K562 (cell line): ENCODE measurements around the gene KPNA4. TPM values are rescaled to one million over a fixed set of nuclear protein-coding genes. Genes with fewer than 3 reads are reported as not detected.

ENCODE experiments used
- ATAC-seq: fragments of 200-7000 bp; cut with Tn5 transposase; 3 replicates; pipeline ENCODE4 v1.9.1; 2020; ENCODE audit warnings: moderate library complexity
- BruUV-seq: library from RNA; stranded (reverse); fragments of 400-500 nt; replicated peaks from 2 replicates; lab custom pipeline; 2021; lab: Mats Ljungman, UMichigan
- CTCF ChIA-PET: fragments of 300-600 bp; formaldehyde crosslinking; extraction: SDS; loops from one replicate; lab custom pipeline; 2021; ENCODE audit warnings: low intra/inter-chr PET ratio; lab: Yijun Ruan, JAX
- POLR2A ChIA-PET: fragments of 300-600, 350-650 bp; sonication (Branson Sonifier 250); formaldehyde crosslinking; extraction: SDS; loops from one replicate; lab custom pipeline; 2021; ENCODE audit warnings: antibody characterized with exemption, inconsistent platforms; lab: Yijun Ruan, JAX
- DNase-seq, 4 experiments: peaks; one replicate each; pipeline versions ENCODE4 v3.0.0 to v3.0.0-alpha.2; 2011 to 2018; ENCODE audit warnings: low spot score in 3 of 4, mixed read lengths in 3 of 4; ENCODE audit errors: extremely low read depth in 1 of 4
- FAIRE-seq: peaks from 2 replicates; lab custom pipeline; 2011; peaks lifted over from hg19 to GRCh38; lab: Jason Lieb, UNC
- H2AFZ ChIP-seq: 2 replicates; pipeline ENCODE4 v1.6.0; 2011; ENCODE audit warnings: low read depth, low read length, control low read depth, inconsistent platforms
- H3K27ac ChIP-seq: fragments of 200-600 bp; 3 replicates; pipeline ENCODE4 v1.8.0; 2011; ENCODE audit warnings: low read depth, mild to moderate bottlenecking, control low read depth, inconsistent platforms, low read length, moderate library complexity, mixed read lengths; ENCODE audit errors: extremely low read depth
- H3K27me3 ChIP-seq, 2 experiments: fragments of 300-600 bp in 1 of 2; 2 replicates in 1 of 2; 3 replicates in 1 of 2; pipeline versions ENCODE4 v1.6.0 to v1.8.0; 2011; ENCODE audit warnings: inconsistent platforms in 2 of 2, low read length in 2 of 2, mild to moderate bottlenecking in 1 of 2, mixed read lengths in 1 of 2, moderate library complexity in 1 of 2; ENCODE audit not compliant: control insufficient read depth in 2 of 2, insufficient read depth in 2 of 2
- H3K36me3 ChIP-seq: fragments of 300-600 bp; 3 replicates; pipeline ENCODE4 v1.8.0; 2011; ENCODE audit warnings: mild to moderate bottlenecking, low read length, inconsistent platforms; ENCODE audit not compliant: control insufficient read depth, insufficient read depth
- H3K4me1 ChIP-seq, 2 experiments: fragments of 200-600 bp in 1 of 2; replicated peaks in 1 of 2; 2 replicates in 1 of 2; 3 replicates in 1 of 2; pipeline versions ENCODE4 v1.5.1 to v1.8.0; 2011; ENCODE audit warnings: inconsistent platforms in 2 of 2, low read length in 2 of 2, mild to moderate bottlenecking in 1 of 2, mixed read lengths in 1 of 2, moderate library complexity in 1 of 2; ENCODE audit not compliant: control insufficient read depth in 2 of 2, insufficient read depth in 2 of 2
- H3K4me2 ChIP-seq: 2 replicates; pipeline ENCODE4 v1.6.1; 2011; ENCODE audit warnings: low read length, control low read depth, inconsistent platforms, mixed read lengths; ENCODE audit not compliant: insufficient read depth
- H3K4me3 ChIP-seq: fragments of 200-600 bp; sonication (generic), shearing (Covaris generic); 2 replicates; pipeline ENCODE4 v1.5.1; 2016; ENCODE audit warnings: control low read depth, inconsistent platforms
- H3K79me2 ChIP-seq: fragments of 200-600 bp; 3 replicates; pipeline ENCODE4 v1.8.0; 2011; ENCODE audit warnings: low read length, inconsistent platforms; ENCODE audit not compliant: control insufficient read depth, insufficient read depth
- H3K9ac ChIP-seq, 2 experiments: 2 replicates each; pipeline versions ENCODE4 v1.6.0 to v1.6.1; 2011; ENCODE audit warnings: low read depth in 2 of 2, low read length in 2 of 2, control low read depth in 1 of 2, inconsistent platforms in 1 of 2, mild to moderate bottlenecking in 1 of 2, mixed read lengths in 1 of 2; ENCODE audit not compliant: insufficient read depth in 1 of 2
- H3K9me1 ChIP-seq: one replicate; pipeline ENCODE4 v1.6.0; 2011; ENCODE audit warnings: inconsistent platforms, mild to moderate bottlenecking, low read length, moderate library complexity; ENCODE audit not compliant: control insufficient read depth, insufficient read depth
- H3K9me3 ChIP-seq: replicated peaks from 2 replicates; pipeline ENCODE4 v1.5.1; 2011; ENCODE audit warnings: low read depth, low read length, inconsistent platforms; ENCODE audit not compliant: control insufficient read depth, insufficient read depth
- H4K20me1 ChIP-seq: replicated peaks from 2 replicates; pipeline ENCODE4 v1.6.1; 2011; ENCODE audit warnings: low read length, inconsistent platforms, mixed read lengths; ENCODE audit not compliant: control insufficient read depth, insufficient read depth
- LARP7 ChIP-seq: fragments of 450-650 bp; IDR thresholded peaks from 2 replicates; pipeline ENCODE4 v1.6.1; 2016
- PTRF ChIP-seq: fragments of 450-650 bp; IDR thresholded peaks from 2 replicates; pipeline ENCODE4 v1.6.1; 2016; ENCODE audit warnings: mild to moderate bottlenecking, missing genetic modification characterization, missing compliant biosample characterization
- SMARCA5 ChIP-seq: fragments of 450-650 bp; IDR thresholded peaks from 2 replicates; pipeline ENCODE4 v1.6.1; 2016
- WGBS: fragments of 100-300 bp; shearing (Covaris generic); methylation state at CpG from one replicate; pipeline ENCODE4 v1.1.6; 2016; ENCODE audit warnings: low coverage, mixed read lengths; ENCODE audit not compliant: insufficient coverage; ENCODE audit errors: missing lambda C conversion rate; 5-methylcytosine and 5-hydroxymethylcytosine counted together
- in situ Hi-C: fragments of 300-500 bp; cut with MboI; formaldehyde crosslinking; loops from 4 replicates; pipeline ENCODE4 v1.15.0; 2018; ENCODE audit warnings: inconsistent platforms, mixed read lengths
- intact Hi-C: fragments of 100-400 bp; cut with micrococcal nuclease; formaldehyde crosslinking; loops from 2 replicates; pipeline ENCODE4 v1.14.2; 2022
- polyA plus RNA-seq, 8 experiments: library from polyadenylated mRNA; depleted of rRNA in 4 of 8; stranded (reverse) in 5 of 8; unstranded in 3 of 8; fragments of >200 nt; fragmentation: Nextera tagmentation in 2 of 8; fragmentation: Illumina TruSeq in 1 of 8; extraction: Ambion mirVana in 2 of 8; extraction: Trizol in 1 of 8; gene quantifications; 2 replicates each; pipeline versions ENCODE4 v1.2.1 to v1.2.3, GENCODE V29; 2011 to 2014; ENCODE audit warnings: inconsistent platforms in 1 of 8, missing spikeins in 1 of 8
- total RNA-seq, 7 experiments: library from RNA; depleted of rRNA in 6 of 7; stranded (reverse); fragments of >200 nt in 6 of 7; fragmentation: Illumina TruSeq in 2 of 7; extraction: Trizol in 2 of 7; gene quantifications; 2 replicates each; pipeline versions ENCODE4 v1.2.1 to v1.2.3, GENCODE V29; 2011 to 2021; ENCODE audit warnings: low replicate concordance in 1 of 7
- TF ChIP-seq, protein P1 (sequence below), 3 experiments: fragments of 200-800 bp in 1 of 3; fragments of 250-450 bp in 1 of 3; fragments of 450-650 bp in 1 of 3; sonication (Bioruptor Pico) in 1 of 3; sonication (Bioruptor generic) in 1 of 3; formaldehyde crosslinking in 1 of 3; IDR thresholded peaks; 2 replicates each; pipeline versions ENCODE4 v1.6.1 to v1.8.0; 2016 to 2022; ENCODE audit warnings: mild to moderate bottlenecking in 2 of 3, missing genetic modification characterization in 2 of 3, missing compliant biosample characterization in 1 of 3, moderate library complexity in 1 of 3

Gene KPNA4
- total and polyA plus RNA-seq, 9 of the 15 experiments (the other 6 are each of a cell fraction or from before 2014, with no cell fraction given), result 13.9 to 66.6 (median 34.5) TPM

- no peaks in the 10 kb centered on the region for H3K79me2 ChIP-seq
- 2% methylated on average over 3 of the region's 3 CpGs for WGBS
- H3K9me1 ChIP-seq, result no peaks in the 10 kb centered on the region
- no peak overlapping the region for H3K4me2 ChIP-seq
- no peak overlapping the region for H3K27ac ChIP-seq
- ChIA-PET POLR2A (no interaction called here), CTCF (no interaction called here)
- no peak for TF ChIP-seq PTRF (tag)
- TF ChIP-seq, protein P1, sequence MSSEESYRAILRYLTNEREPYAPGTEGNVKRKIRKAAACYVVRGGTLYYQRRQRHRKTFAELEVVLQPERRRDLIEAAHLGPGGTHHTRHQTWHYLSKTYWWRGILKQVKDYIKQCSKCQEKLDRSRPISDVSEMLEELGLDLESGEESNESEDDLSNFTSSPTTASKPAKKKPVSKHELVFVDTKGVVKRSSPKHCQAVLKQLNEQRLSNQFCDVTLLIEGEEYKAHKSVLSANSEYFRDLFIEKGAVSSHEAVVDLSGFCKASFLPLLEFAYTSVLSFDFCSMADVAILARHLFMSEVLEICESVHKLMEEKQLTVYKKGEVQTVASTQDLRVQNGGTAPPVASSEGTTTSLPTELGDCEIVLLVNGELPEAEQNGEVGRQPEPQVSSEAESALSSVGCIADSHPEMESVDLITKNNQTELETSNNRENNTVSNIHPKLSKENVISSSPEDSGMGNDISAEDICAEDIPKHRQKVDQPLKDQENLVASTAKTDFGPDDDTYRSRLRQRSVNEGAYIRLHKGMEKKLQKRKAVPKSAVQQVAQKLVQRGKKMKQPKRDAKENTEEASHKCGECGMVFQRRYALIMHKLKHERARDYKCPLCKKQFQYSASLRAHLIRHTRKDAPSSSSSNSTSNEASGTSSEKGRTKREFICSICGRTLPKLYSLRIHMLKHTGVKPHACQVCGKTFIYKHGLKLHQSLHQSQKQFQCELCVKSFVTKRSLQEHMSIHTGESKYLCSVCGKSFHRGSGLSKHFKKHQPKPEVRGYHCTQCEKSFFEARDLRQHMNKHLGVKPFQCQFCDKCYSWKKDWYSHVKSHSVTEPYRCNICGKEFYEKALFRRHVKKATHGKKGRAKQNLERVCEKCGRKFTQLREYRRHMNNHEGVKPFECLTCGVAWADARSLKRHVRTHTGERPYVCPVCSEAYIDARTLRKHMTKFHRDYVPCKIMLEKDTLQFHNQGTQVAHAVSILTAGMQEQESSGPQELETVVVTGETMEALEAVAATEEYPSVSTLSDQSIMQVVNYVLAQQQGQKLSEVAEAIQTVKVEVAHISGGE (CRISPR knock-in tag; IDR thresholded peaks at IDR 0.05), result no peak
- no peak for TF ChIP-seq LARP7
- TF ChIP-seq SMARCA5, result no peak
- H3K9ac ChIP-seq, result no peak overlapping the region
- no peak overlapping the region for H2AFZ ChIP-seq
- no peak overlapping the region for H3K4me3 ChIP-seq
- no peak for ATAC-seq
- intact Hi-C loops (no loop called here), in situ Hi-C loops (no loop called here)
- no peak for FAIRE-seq
- H3K36me3 ChIP-seq, result no peaks in the 10 kb centered on the region
- H3K9me3 ChIP-seq, result no peaks in the 10 kb centered on the region
- H4K20me1 ChIP-seq, result no peaks in the 10 kb centered on the region
- BruUV-seq, result no TSS peak
- DNase-seq, result no peak
- no peaks in the 10 kb centered on the region for H3K4me1 ChIP-seq
- no peaks in the 10 kb centered on the region; a peak in 2 of 5 replicates for H3K27me3 ChIP-seq
Measured at GRCh38 chr3:160612386-160613075, 47.2 kb upstream of the KPNA4 start.
